ENCODE measurements around the gene AGR2. TPM values are rescaled to one million over a fixed set of nuclear protein-coding genes. Genes with fewer than 3 reads are reported as not detected.

Gene AGR2
- total RNA-seq, 1 experiment from 2014 or later = 0.93 TPM

- Histone ChIP-seq H3K9me3 (ENCODE audit: control insufficient read depth in 1 of 2, insufficient read depth in 1 of 2, low read depth in 1 of 2, low read length in 2 of 2) (no peaks in the 10 kb centered on the region), H3K9me2 (ENCODE audit: insufficient read depth) (no peaks in the 10 kb centered on the region), H2AFZ (ENCODE audit: low read depth, low read length, poor library complexity, severe bottlenecking) (no peak overlapping the region), H3K4me2 (ENCODE audit: low read length) (no peak overlapping the region), H3K4me1 (ENCODE audit: control insufficient read depth in 1 of 2, insufficient read depth in 2 of 2, low read length in 2 of 2) (peaks cover 0 to 14% of the 10 kb centered on the region in 2 experiments; a peak in 2 of 4 replicates), H3K36me3 (ENCODE audit: control insufficient read depth in 1 of 2, insufficient read depth in 2 of 2, low read length in 2 of 2) (no peaks in the 10 kb centered on the region), H3K27me3 (ENCODE audit: insufficient read depth, low read length) (no peaks in the 10 kb centered on the region), H3K4me3 (replicated peaks in 1 of 2; ENCODE audit: low read depth in 1 of 2, low read length in 2 of 2) (no peak overlapping the region), H3K27ac (ENCODE audit: low read depth, low read length) (no peak overlapping the region), H3K79me2 (ENCODE audit: insufficient read depth, low read length) (no peaks in the 10 kb centered on the region), H3K9ac (ENCODE audit: low read length) (no peak overlapping the region), H4K20me1 (ENCODE audit: insufficient read depth) (no peaks in the 10 kb centered on the region)
- BruUV-seq (replicated peaks) = no TSS peak
- ATAC-seq (no peak), DNase-seq (ENCODE audit: low read depth, low spot score) (no peak)
- ChIA-PET POLR2A (no interaction called here), CTCF (no interaction called here), RAD21 (ENCODE audit: low non-redundant PET in 1 of 2, low total read pairs in 2 of 2, uncharacterized antibody in 2 of 2, unreplicated experiment in 2 of 2) (no interaction called here)
- no peak for TF ChIP-seq ZNF274 (IDR thresholded peaks at IDR 0.05; ENCODE audit: low read depth, low read length)
- TF ChIP-seq, protein P1, sequence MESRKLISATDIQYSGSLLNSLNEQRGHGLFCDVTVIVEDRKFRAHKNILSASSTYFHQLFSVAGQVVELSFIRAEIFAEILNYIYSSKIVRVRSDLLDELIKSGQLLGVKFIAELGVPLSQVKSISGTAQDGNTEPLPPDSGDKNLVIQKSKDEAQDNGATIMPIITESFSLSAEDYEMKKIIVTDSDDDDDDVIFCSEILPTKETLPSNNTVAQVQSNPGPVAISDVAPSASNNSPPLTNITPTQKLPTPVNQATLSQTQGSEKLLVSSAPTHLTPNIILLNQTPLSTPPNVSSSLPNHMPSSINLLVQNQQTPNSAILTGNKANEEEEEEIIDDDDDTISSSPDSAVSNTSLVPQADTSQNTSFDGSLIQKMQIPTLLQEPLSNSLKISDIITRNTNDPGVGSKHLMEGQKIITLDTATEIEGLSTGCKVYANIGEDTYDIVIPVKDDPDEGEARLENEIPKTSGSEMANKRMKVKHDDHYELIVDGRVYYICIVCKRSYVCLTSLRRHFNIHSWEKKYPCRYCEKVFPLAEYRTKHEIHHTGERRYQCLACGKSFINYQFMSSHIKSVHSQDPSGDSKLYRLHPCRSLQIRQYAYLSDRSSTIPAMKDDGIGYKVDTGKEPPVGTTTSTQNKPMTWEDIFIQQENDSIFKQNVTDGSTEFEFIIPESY (IDR thresholded peaks at IDR 0.05; ENCODE audit: extremely low read depth, insufficient replicate concordance, low read length) = no peak
- no peak for TF ChIP-seq JUND (IDR thresholded peaks at IDR 0.05)
- no peak for TF ChIP-seq EZH2phosphoT487 (IDR thresholded peaks at IDR 0.05; ENCODE audit: borderline replicate concordance)
- TF ChIP-seq RAD21 (IDR thresholded peaks at IDR 0.05; ENCODE audit: low read depth) = no peak
- no peak for TF ChIP-seq FOSL1 (IDR thresholded peaks at IDR 0.05; ENCODE audit: low read depth)
- no peak for TF ChIP-seq SRF (IDR thresholded peaks at IDR 0.05; ENCODE audit: low read depth)
- no peak for TF ChIP-seq ATF3 (IDR thresholded peaks at IDR 0.05)
- TF ChIP-seq EGR1 (IDR thresholded peaks at IDR 0.05; ENCODE audit: low read depth) = no peak
- no peak for TF ChIP-seq POLR2A (IDR thresholded peaks at IDR 0.05; ENCODE audit: borderline replicate concordance, extremely low read depth, insufficient read depth, insufficient read length)
- no peak for TF ChIP-seq SIN3A (IDR thresholded peaks at IDR 0.05; ENCODE audit: low read depth)
- intact Hi-C loops (cut with micrococcal nuclease) = loop anchor here (2.0 kb wide), 1 partner anchor 66 kb away; no protein-coding TSS in a partner anchor
These were observed 61.6 kb downstream of the AGR2 start for GRCh38 chr7:16743236-16743635.
